ENCODE measurements around the gene LONRF2.

Gene LONRF2

DNA sequence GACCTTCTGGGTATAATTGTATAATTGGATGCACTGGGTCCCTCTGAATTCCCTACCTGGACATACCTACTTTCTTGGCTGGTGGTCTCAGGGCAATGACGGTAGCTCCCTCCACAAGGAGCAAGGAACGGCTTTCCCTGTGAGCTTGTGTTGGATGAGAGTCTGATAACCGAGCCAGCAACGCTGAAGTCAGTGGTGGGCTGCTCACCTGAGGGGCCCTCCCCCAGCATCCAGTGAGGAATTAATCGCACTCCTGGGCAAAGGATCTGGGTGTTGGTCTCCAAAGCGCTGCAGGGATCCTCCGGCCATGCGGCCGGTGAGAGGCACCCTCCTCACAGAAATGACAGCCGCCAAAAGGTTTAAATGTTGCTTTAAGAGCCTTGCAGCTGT, 47.1 kb downstream of the LONRF2 start:
- Mint-ChIP-seq H3K4me1 (peaks cover 14% of the 10 kb centered on the region), H3K9me3 (no peaks in the 10 kb centered on the region), H3K27me3 (peaks cover 15% of the 10 kb centered on the region), H3K4me3 (no peak overlapping the region), H3K27ac (no peak overlapping the region), H3K36me3 (peaks cover 2% of the 10 kb centered on the region)
- ATAC-seq (ENCODE audit: low read depth) (no peak), DNase-seq (ENCODE audit: low spot score in 2 of 2) (no peak)

DNA sequence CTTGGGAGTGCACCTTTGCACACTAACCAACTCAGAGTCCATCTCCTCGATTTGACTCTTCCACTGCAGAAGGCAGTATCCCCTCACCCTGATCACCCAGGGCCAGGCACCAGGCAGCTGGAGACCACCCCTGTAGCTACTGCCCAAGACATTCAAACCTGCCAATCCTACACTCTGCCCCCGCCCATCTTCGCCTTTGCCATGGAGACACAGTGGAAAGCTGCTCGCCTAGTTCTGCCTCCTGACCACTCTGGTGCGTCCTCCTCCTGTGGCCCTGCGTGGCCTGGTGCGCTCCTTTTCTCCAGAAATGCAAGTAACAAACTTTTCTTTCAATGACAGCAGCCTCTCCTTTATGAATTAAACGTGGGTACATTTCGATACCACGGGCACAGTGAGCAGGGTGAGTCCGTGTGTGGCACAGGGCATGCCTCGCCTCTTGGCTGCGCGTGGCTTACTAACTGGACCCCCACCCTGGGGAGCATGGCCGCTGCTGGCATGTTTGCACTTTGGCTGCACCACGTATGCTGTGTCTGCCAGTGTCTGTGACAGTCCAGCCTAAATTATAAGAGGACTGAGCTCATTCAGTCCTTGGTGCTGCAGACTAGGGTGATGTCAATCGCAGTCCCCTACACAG, 47.6 kb downstream of the LONRF2 start:
- Mint-ChIP-seq H3K27ac (no peak overlapping the region), H3K27me3 (peaks cover 12% of the 10 kb centered on the region), H3K9me3 (no peaks in the 10 kb centered on the region), H3K4me1 (peaks cover 13% of the 10 kb centered on the region), H3K4me3 (no peak overlapping the region), H3K36me3 (peaks cover 2% of the 10 kb centered on the region)
- ATAC-seq (ENCODE audit: low read depth) (no peak), DNase-seq (ENCODE audit: low spot score in 2 of 2) (no peak)

DNA sequence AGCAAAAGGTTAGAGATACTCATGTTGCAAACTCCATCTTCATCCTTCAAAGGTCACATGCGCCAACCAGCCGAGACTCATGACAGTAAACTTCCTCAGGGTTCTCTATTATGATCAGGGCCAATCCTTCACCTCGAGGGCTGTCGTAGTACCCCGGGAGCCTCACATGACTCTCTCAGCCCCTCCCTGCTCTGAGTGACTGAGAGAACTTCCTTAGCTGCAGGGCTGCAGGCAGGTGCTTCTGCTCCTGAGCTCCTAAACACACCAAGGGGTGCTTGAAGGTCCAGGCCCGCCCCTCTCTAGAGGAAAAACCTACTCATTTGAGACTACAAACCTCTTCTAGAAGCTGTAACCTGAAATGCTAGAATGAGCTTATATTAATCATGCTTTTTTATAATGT, 48.2 kb downstream of the LONRF2 start:
- Mint-ChIP-seq H3K9me3 (no peaks in the 10 kb centered on the region), H3K4me1 (peaks cover 11% of the 10 kb centered on the region), H3K27me3 (peaks cover 8% of the 10 kb centered on the region), H3K36me3 (peaks cover 2% of the 10 kb centered on the region), H3K4me3 (no peak overlapping the region), H3K27ac (peak overlapping the region; percentile 31)
- DNase-seq (ENCODE audit: low spot score in 2 of 2) (peak in 1 of 2 donors; percentile 7), ATAC-seq (ENCODE audit: low read depth) (peak; percentile 99)

DNA sequence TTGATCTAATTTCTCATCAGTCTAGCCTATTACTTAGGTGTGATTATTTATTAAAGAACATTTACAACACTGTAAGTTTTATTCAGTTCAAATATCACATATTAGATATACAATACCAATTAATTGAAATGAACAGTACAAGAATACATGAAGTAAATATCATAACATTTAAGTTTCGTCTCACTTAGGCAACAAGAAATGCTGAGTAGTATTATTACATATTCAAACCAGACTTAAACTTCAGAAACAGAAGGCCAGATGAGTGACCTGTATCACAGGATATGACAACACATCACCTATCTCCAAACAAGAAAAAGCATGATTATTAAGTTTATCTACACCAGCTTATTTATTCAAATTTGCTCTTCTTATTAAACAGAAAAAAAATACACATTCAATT, 48.9 kb downstream of the LONRF2 start:
- H3K36me3 Mint-ChIP-seq: peaks cover 2% of the 10 kb centered on the region
- ATAC-seq (ENCODE audit: low read depth) (no peak), DNase-seq (ENCODE audit: low spot score in 2 of 2) (no peak)
- no peak overlapping the region for H3K4me3 Mint-ChIP-seq
- peaks cover 9% of the 10 kb centered on the region for H3K4me1 Mint-ChIP-seq
- peak overlapping the region; percentile 31 for H3K27ac Mint-ChIP-seq
- peaks cover 6% of the 10 kb centered on the region for H3K27me3 Mint-ChIP-seq
- H3K9me3 Mint-ChIP-seq: no peaks in the 10 kb centered on the region

DNA sequence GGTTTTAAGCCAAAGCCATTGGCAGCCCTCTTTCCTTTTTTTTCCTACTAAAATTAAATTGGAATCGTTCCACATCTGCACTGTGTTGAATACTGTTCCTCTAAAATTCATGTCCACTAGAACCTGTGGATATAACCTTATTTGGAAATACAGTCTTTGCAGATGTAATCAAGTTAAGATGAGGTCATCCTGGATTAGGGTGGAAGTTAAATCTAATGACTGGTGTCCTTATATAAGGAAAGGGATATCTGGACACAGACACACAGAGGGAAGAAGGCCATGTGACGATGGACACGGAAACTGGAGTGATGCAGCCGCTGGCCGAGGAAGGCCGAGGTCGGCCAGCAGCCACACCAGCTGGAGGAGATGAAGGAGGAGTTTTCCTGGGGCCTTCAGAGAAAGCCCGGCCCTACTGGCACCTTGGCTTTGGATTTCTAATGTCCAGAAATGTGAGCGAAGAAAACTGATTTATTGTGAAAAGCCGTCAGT, 49.4 kb downstream of the LONRF2 start:
- DNase-seq (ENCODE audit: low spot score in 2 of 2) (no peak), ATAC-seq (ENCODE audit: low read depth) (no peak)
- H3K9me3 Mint-ChIP-seq: no peaks in the 10 kb centered on the region
- H3K27ac Mint-ChIP-seq: no peak overlapping the region
- peaks cover 2% of the 10 kb centered on the region for H3K27me3 Mint-ChIP-seq
- peaks cover 2% of the 10 kb centered on the region for H3K36me3 Mint-ChIP-seq
- H3K4me3 Mint-ChIP-seq: no peak overlapping the region
- H3K4me1 Mint-ChIP-seq: peaks cover 9% of the 10 kb centered on the region

DNA sequence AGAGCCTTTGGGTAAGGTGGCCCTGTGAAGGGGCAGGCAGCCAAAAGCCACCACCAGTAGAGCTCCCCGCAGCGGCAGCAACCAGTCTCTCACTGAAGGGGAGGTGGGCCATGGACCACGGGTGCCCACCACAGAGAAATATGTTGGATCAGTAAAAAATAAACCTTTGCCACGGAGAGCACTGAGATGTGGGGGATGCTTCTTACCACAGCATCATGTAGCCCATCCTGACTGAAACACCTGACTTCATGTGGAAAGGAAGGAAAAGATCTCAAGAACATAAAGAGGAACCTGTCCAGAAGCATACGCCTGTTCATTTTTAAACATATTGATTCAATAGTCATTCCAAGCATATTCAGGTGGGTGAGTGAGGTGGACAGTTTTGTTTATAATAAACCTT, 51.1 kb downstream of the LONRF2 start:
- Mint-ChIP-seq H3K4me1 (peaks cover 9% of the 10 kb centered on the region), H3K27me3 (no peaks in the 10 kb centered on the region), H3K36me3 (peaks cover 2% of the 10 kb centered on the region), H3K4me3 (no peak overlapping the region), H3K9me3 (no peaks in the 10 kb centered on the region), H3K27ac (no peak overlapping the region)
- no peak for ATAC-seq (ENCODE audit: low read depth)
- DNase-seq (ENCODE audit: low spot score in 2 of 2): no peak

DNA sequence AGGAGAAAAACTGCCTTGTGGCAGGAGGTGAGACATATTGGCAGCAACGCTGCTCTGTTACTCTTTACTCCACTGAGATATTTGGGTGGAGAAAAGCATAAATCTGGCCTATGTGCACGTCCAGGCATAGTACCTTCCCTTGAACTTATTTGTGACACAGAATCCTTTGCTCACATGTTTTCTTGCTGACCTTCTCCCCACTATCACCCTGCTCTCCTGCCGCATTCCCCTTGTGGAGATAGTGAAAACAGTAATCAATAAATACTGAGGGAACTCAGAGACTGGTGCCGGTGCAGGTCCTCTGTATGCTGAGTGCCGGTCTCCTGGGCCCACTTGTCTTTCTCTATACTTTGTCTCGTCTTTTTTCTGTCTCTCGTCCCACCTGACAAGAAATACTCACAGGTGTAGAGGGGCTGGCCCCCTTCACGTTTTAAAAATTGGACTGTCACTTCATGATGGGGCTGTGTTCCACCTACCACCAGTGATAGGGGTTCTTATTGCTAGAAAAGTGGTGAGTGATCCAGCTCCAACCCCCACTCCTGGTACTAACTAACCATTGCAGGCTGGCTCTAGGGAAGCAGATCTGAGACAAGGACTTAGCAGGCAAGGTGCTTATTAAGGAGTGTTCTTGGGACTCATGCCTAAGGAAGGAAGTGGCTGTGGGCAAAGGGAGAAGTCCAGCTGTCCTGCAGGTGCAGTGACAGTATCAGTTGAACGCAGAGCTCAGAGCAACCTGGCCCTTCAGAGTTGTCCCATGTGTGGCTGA, 51.7 kb downstream of the LONRF2 start:
- Mint-ChIP-seq H3K27ac (peak overlapping the region; percentile 8), H3K4me1 (peaks cover 9% of the 10 kb centered on the region), H3K9me3 (no peaks in the 10 kb centered on the region), H3K27me3 (no peaks in the 10 kb centered on the region), H3K4me3 (no peak overlapping the region), H3K36me3 (peaks cover 2% of the 10 kb centered on the region)
- ATAC-seq (ENCODE audit: low read depth) (no peak), DNase-seq (ENCODE audit: low spot score in 2 of 2) (no peak)

DNA sequence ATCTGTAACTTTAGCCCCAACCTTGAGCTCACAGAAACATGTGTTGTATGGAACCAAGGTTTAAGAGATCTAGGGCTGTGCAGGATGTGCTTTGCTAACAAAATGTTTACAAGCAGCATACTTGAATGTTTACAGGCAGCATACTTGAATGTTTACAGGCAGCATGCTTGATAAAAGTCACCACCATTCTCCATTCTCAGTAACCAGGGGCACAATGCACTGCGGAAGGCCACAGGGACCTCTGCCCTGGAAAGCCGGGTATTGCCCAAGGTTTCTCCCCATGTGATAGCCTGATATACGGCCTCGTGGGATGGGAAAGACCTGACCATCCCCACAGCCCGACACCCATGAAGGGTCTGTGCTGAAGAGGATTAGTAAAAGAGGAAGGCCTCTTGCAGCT, 52.4 kb downstream of the LONRF2 start:
- peaks cover 2% of the 10 kb centered on the region for H3K36me3 Mint-ChIP-seq
- peaks cover 9% of the 10 kb centered on the region for H3K4me1 Mint-ChIP-seq
- H3K9me3 Mint-ChIP-seq: no peaks in the 10 kb centered on the region
- DNase-seq (ENCODE audit: low spot score in 2 of 2) (no peak), ATAC-seq (ENCODE audit: low read depth) (no peak)
- H3K27me3 Mint-ChIP-seq: no peaks in the 10 kb centered on the region
- H3K27ac Mint-ChIP-seq: no peak overlapping the region
- H3K4me3 Mint-ChIP-seq: no peak overlapping the region

DNA sequence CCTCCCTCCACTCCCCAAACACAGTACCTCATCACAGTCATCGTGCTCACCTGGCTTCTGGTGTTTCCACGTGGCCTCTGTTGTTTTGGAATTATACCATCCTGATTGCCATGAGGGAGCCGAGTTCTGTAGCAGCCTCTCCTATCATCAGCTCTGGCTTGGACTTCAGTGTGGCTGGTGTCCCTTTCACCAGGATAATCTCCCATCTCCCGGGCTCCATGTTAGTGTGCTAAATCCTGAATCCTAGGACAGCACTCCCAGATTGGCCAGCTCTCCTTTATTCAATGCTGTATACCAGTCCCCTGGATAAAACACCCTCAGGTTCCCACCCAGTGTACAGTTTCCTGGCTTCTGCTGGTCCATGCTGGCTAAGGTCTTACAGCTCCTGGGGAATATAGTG, 53.3 kb downstream of the LONRF2 start:
- peaks cover 2% of the 10 kb centered on the region for H3K36me3 Mint-ChIP-seq
- peaks cover 4% of the 10 kb centered on the region for H3K4me1 Mint-ChIP-seq
- no peak for DNase-seq (ENCODE audit: low spot score in 2 of 2)
- H3K9me3 Mint-ChIP-seq: no peaks in the 10 kb centered on the region
- no peak for ATAC-seq (ENCODE audit: low read depth)
- no peak overlapping the region for H3K4me3 Mint-ChIP-seq
- H3K27ac Mint-ChIP-seq: no peak overlapping the region
- no peaks in the 10 kb centered on the region for H3K27me3 Mint-ChIP-seq

DNA sequence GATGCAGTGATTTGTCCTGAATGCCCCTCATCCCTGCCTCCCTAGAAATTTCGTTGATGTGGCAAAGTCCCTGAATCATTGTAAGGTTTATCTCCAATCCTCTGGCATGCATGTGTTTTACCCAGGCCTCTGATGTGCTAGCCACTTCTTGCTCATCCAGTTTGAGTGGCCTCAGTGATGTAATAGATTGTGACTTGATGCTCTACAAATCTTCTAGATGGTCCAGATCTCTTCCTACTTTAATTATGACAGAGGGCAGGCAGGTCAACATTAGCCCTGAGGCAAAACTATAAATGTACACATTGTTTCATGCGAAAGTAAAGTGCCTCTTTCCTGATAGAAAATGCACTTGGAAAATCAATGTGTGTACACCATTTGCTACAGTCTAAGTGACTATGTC, 54.5 kb downstream of the LONRF2 start:
- Mint-ChIP-seq H3K27ac (no peak overlapping the region), H3K4me1 (no peaks in the 10 kb centered on the region)

DNA sequence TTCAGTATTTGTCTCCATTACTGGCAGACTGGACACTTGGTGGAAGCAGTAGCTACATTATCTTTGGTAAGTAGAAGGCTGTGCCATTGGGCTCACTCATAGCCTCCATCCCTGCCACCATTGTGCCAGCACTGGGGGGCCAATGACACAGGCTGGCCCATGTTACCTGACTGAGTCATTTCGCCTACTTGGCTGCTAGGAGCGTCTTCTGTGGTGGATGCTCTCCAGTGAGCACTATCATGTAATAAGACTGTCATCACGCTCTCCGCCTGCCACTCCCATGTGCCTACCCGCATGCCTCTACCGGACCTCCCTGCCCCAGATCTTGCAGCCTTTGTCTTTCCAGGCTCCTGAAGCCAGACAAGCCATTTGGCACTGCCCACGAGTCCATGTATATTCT, 56.2 kb downstream of the LONRF2 start:
- H3K9me3 Mint-ChIP-seq: no peaks in the 10 kb centered on the region
- no peaks in the 10 kb centered on the region for H3K4me1 Mint-ChIP-seq
- H3K36me3 Mint-ChIP-seq: peaks cover 2% of the 10 kb centered on the region
- H3K27me3 Mint-ChIP-seq: peaks cover 1% of the 10 kb centered on the region
- DNase-seq (ENCODE audit: low spot score in 2 of 2) (no peak), ATAC-seq (ENCODE audit: low read depth) (no peak)
- H3K27ac Mint-ChIP-seq: no peak overlapping the region
- no peak overlapping the region for H3K4me3 Mint-ChIP-seq

More for the DNA sequence above, 54.5 kb downstream of the LONRF2 start:
- H3K9me3 Mint-ChIP-seq: no peaks in the 10 kb centered on the region
- ATAC-seq (ENCODE audit: low read depth) (no peak), DNase-seq (ENCODE audit: low spot score in 2 of 2) (no peak)
- no peak overlapping the region for H3K4me3 Mint-ChIP-seq
- peaks cover 2% of the 10 kb centered on the region for H3K36me3 Mint-ChIP-seq
- peaks cover 1% of the 10 kb centered on the region for H3K27me3 Mint-ChIP-seq

DNA sequence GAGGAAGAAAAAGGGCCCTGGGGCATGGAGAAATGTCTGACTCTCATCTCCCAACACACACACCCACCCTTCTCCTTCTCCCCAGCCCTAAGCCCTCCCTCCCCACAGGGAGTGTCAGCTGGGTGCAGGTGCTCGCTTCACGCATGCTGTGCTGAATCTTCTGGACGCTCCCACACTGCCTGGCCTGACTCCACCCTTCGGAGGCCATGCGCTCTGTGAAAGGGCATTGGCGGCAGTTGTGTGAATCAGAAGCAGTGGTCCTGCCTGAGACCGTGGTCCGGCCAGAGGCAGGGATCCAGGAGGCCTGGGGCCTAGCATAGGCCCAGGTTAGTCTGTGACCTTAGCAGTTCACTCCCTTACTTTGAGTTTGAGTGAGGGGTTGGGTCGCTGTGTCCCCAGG, 57.1 kb downstream of the LONRF2 start:
- H3K36me3 Mint-ChIP-seq: no peaks in the 10 kb centered on the region
- H3K27ac Mint-ChIP-seq: no peak overlapping the region
- ATAC-seq (ENCODE audit: low read depth) (no peak), DNase-seq (ENCODE audit: low spot score in 2 of 2) (no peak)
- H3K4me1 Mint-ChIP-seq: no peaks in the 10 kb centered on the region
- H3K27me3 Mint-ChIP-seq: peaks cover 1% of the 10 kb centered on the region
- H3K4me3 Mint-ChIP-seq: no peak overlapping the region
- no peaks in the 10 kb centered on the region for H3K9me3 Mint-ChIP-seq

DNA sequence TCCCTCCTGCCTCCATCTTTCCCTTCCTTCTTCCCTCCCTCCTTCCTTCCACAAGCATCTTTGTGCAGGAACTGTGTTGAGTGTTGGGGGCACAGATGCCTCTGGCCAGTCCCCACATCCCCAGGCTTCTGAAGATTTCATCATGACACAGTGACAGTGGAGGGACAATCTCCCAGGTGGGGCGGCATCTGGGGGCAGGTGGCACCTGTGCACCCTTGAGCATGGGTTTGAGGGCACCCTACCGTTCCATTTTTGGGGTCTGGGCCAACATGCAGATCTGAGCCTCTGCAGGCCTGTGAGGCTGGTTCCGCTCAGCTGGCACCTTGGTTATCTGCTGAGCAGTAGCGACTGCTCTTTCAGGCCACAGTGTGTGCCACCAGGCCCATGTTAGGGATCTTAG, 57.6 kb downstream of the LONRF2 start:
- no peaks in the 10 kb centered on the region for H3K4me1 Mint-ChIP-seq
- DNase-seq (ENCODE audit: low spot score in 2 of 2) (no peak), ATAC-seq (ENCODE audit: low read depth) (no peak)
- no peak overlapping the region for H3K4me3 Mint-ChIP-seq
- no peak overlapping the region for H3K27ac Mint-ChIP-seq
- peaks cover 1% of the 10 kb centered on the region for H3K27me3 Mint-ChIP-seq
- H3K36me3 Mint-ChIP-seq: no peaks in the 10 kb centered on the region
- no peaks in the 10 kb centered on the region for H3K9me3 Mint-ChIP-seq

DNA sequence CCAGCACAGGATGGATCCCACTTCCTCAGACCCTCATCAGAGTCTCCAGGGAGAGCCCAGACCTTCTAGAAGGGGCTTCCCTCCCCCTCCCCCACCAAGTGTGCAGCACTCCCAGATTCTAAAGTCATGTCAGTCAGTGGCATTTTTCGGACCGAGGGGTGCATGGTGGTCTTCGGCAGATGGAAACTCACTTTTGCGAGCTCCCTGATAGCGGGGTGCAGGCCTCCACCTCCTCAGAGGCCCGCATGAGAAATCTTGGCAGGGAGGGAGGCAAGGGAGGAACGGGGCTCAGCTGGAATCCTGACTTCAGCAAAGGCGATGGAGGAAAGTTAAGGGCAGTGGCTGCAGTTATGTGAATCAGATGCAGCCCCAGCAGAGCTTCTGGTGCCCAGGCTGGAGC, 58.2 kb downstream of the LONRF2 start:
- Mint-ChIP-seq H3K27me3 (peaks cover 1% of the 10 kb centered on the region), H3K36me3 (no peaks in the 10 kb centered on the region)
- no peak for ATAC-seq (ENCODE audit: low read depth)

More for the DNA sequence above, 58.2 kb downstream of the LONRF2 start:
- no peak for DNase-seq (ENCODE audit: low spot score in 2 of 2)
- Mint-ChIP-seq H3K9me3 (no peaks in the 10 kb centered on the region), H3K4me1 (no peaks in the 10 kb centered on the region), H3K27ac (no peak overlapping the region), H3K4me3 (no peak overlapping the region)

Measured in memory B cell (primary cell).